ENCODE data around the gene PDE1C.

DNA sequence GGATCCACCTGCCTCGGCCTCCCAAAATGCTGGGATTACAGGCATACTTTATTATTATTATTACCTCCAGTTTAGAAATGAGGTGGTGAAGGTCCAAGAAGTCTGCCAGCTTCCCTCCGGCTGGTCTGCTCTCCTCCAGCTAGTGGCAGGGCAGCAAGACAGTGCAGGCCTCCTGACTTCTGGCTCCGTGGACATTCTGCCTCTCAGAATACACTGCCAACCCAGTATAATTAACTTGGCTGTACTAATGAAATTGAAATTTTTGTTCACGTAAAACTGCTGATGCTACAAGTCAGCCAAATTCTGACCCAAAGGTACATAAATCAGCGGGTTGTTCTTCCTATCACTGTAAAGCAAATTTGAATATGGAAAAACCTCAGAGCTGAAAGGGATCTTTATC lies 7.6 kb upstream of the PDE1C start:
- TF ChIP-seq, protein P1, sequence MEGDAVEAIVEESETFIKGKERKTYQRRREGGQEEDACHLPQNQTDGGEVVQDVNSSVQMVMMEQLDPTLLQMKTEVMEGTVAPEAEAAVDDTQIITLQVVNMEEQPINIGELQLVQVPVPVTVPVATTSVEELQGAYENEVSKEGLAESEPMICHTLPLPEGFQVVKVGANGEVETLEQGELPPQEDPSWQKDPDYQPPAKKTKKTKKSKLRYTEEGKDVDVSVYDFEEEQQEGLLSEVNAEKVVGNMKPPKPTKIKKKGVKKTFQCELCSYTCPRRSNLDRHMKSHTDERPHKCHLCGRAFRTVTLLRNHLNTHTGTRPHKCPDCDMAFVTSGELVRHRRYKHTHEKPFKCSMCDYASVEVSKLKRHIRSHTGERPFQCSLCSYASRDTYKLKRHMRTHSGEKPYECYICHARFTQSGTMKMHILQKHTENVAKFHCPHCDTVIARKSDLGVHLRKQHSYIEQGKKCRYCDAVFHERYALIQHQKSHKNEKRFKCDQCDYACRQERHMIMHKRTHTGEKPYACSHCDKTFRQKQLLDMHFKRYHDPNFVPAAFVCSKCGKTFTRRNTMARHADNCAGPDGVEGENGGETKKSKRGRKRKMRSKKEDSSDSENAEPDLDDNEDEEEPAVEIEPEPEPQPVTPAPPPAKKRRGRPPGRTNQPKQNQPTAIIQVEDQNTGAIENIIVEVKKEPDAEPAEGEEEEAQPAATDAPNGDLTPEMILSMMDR (IDR thresholded peaks at IDR 0.05; ENCODE audit: low read depth, low read length) = no peak
- TF ChIP-seq MYC (IDR thresholded peaks at IDR 0.05; ENCODE audit: low read depth, low read length) (no peak), POLR2A (IDR thresholded peaks at IDR 0.05; ENCODE audit: extremely low read depth, insufficient read length) (no peak)

All from NB4 (cell line).